GM19023 (cell line): Measurements from ENCODE around the gene IQGAP2.
"Not testable (repeated sequence)": the region's sequence is repeated elsewhere in the genome, so short reads cannot be mapped to it uniquely, and the experiment has no call there.

Experiments used
- ATAC-seq: cut with Tn5 transposase; IDR thresholded peaks from one replicate; pipeline ENCODE4 v1.9.1; 2021; ENCODE audit warnings: mild to moderate bottlenecking, moderate library complexity; ENCODE audit not compliant: unreplicated experiment

The IQGAP2 gene

DNA sequence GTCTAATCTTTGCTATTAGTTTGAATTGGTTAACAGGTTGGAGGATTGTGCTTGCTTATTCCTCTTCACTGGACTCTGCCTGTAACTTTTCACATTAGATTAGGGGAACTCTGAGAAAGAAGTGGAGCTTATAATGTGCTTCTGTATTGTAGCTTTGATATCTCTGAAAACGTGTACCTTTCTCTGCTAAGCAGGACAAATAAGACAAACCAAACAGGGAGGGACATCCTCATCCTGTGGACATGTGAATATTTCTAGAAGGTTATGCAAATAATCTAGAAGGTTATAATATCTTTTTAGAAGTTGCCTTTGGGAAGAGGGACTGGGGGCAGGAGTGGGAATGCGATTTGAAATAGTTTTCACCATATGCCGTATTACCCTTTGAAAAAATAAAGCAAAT lies 11.7 kb downstream of the IQGAP2 start:
- no peak for ATAC-seq

- ATAC-seq: no peak
Observed at GRCh38 chr5:76415855-76416254, 12.8 kb downstream of the IQGAP2 start.

- ATAC-seq: no peak
Observed at GRCh38 chr5:76419597-76420298, 16.7 kb downstream of the IQGAP2 start.

GRCh38 chr5:76422227-76422626 lies 19.1 kb downstream of the IQGAP2 start:
- ATAC-seq: no peak

DNA sequence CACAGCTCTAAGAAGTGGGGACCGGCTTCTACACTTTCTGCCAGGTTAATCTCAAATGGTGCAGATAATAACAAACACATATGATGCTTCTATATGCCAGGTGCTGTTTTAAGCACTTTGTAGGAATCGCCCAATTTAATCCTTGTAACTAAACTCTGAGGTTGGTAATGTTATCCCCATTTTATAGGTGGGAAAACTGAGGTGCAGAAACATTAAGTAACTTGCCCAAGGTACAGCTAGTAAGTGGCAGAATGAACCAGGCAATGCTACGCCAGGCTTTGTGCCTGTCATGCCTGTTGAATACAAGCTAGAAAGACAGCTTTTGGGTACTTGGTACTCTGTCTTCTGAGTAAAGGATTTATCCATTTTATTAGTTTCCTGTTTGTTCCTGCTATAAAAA lies 19.7 kb downstream of the IQGAP2 start:
- ATAC-seq: no peak

DNA sequence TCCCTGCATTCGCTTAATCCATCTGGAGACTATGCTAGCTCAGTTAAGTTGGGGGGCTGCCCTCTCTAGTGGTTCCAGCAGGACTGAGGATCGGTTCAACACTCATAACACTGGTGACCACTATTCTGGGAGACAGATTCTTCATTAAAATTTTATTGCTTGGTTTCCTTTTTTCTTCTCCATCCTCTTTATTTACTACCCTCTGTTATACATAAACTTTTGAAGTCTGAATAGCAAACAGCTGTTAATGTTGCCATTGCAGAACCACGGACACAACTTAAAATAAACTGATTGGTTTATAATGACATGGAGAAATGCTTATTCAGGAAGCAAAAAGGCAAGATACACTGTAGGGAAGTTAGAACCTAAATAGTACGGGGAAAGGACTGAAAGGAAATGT lies 22.1 kb downstream of the IQGAP2 start:
- ATAC-seq: no peak

GRCh38 chr5:76425928-76426804 lies 23.1 kb downstream of the IQGAP2 start:
- no peak for ATAC-seq

DNA sequence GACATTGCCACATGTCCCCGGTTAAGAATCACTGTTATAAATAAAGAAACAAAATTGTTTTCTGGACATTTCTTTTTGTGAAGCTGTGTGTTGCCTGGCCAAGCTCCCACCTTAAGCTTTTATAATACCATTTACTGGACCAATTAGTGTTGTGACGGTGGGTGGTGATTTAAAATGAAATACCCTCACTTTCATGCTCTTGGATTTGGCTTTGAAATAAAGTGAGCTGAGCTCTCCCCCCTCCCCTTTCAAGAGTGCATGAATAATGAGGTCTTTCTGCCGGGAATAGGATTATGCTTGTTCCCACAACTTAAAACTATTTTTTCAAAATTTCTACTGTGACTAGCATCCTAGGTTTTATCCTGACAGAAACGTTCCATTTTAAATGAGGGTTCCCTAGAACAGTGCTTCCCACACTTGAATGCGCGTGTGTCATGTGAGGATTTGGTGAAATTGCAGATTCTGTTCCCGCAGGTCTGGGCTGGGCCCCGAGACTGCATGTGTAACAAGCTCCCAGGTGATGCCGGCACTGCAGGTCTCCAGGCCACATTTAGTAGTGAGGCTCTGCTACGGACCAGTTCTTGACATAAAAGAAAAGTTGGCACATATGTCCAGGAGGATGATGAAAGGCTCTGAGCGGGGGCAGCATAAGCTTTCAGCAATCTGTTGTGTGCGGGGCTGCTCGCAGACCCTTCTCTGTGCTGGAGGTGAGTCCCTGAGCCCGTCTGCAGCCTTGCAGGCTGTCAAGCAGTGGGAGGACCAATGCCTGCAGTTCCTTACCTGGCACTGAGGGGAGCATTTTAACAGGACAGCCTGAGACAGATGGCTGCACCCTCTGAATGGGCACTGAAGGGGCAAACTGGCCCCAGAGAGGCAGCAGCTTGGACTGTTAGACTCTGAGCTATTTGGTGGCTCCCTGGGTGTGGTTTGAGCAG lies 24.4 kb downstream of the IQGAP2 start:
- no peak for ATAC-seq

- not testable (repeated sequence) for ATAC-seq
Observed at GRCh38 chr5:76428550-76428949, 25.5 kb downstream of the IQGAP2 start.

DNA sequence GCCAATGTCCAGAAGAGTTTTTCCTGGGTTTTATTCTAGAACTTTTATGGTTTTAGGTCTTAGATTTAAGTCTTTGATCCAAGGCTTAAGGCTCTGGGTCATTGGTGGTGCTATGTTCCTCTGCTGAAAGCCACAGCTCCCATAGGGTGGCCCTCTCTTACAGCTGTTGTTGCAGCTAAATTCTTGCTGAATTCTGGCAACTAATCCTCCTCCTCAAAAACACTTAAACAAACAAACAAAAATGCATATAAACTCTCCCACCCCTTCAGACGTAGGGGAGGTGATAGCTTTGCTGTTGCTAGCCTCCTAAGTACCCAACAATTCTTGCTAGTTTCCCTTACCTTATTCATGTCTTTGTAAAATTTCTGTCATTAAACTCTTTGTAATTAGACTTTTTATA lies 30.2 kb downstream of the IQGAP2 start:
- ATAC-seq: no peak

DNA sequence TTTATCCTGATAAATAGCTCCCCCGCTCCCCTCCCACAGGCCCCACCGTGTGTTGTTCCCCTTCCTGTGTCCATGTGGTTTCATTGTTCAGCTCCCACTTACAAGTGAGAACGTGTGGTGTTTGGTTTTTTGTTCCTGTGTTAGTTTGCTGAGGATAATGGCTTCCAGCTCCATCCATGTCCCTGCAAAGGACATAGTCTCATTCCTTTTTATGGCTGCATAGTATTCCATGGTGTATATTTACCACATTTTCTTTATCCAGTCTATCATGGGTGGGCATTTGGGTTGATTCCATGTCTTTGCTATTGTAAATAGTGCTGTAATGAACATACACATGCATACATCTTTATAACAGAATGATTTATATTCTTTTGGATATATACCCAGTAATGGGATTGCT lies 34.4 kb downstream of the IQGAP2 start:
- ATAC-seq: not testable (repeated sequence)

GRCh38 chr5:76438025-76438424 lies 34.9 kb downstream of the IQGAP2 start:
- ATAC-seq: no peak

DNA sequence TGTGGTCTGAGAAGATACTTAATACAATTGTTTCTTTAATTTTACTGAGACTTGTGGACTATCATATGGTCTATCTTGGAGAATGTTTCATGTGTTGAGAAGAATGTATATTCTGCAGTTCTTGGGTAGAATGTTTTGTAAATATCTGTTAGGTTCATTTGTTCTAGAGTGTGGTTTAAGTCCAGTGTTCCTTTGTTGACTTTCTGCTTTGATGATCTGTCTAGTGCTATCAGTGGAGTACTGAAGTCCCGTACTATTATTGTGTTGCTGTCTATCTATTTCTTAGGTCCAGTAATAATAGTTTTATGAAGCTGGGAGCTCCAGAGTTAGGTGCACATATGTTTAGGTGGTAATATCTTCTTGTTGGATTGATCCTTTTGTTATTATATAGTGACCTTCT lies 36.1 kb downstream of the IQGAP2 start:
- no peak for ATAC-seq

- no peak for ATAC-seq
Observed at GRCh38 chr5:76439929-76440328, 36.8 kb downstream of the IQGAP2 start.

DNA sequence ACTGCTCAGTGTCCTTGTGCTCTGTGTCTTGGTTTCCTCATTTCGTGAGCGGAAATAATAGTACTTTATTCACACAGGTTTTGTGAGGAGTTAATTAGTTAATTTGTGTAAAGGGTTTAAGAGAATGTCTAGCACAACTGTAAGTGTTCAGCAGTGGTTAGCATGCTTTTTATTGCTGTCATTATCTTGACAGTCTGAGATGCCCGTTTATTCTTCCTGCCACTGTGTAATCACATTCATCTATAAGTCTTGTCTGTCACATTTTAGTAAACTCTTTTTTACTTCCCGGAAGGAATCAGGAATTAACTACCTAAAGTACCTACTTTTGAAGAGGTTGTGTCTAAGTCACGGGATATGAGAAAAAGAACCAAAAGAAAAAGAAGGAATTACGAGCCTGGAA lies 38.0 kb downstream of the IQGAP2 start:
- ATAC-seq: no peak

DNA sequence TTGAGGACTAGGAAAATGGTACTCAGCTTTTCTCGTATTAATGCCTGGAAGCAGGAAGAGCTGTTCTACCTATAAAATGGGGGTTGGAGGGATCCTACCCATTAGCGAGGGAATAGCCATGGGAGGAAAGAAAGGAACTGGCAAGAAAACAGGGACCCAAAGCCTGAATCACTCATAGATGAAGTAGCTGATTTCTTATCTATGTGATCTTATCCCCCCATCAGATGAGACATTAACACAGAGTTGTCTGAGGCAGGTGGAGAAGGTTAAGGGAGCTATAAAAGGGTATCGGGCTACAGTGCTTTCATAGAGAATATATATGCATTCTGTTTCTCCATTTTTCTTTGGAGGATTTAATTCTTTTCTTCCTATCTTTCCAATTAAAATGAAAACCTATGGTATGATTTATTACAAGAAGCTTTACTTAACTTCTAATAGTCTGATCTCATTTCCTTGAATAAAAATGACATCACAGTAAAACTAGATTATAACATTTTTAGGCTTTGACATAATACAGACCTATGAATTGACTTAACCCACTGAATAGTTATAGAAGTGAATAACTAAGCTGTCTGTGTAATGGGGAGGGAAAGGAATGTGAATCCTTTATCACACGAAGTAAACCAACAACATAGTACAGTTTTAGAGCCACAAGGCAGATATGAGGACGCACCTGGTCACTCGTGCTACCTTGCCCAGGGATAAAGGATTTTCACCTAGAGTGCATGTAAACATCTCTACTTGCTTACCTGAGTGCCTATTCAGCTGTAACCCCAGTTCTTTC lies 39.0 kb downstream of the IQGAP2 start:
- no peak for ATAC-seq

DNA sequence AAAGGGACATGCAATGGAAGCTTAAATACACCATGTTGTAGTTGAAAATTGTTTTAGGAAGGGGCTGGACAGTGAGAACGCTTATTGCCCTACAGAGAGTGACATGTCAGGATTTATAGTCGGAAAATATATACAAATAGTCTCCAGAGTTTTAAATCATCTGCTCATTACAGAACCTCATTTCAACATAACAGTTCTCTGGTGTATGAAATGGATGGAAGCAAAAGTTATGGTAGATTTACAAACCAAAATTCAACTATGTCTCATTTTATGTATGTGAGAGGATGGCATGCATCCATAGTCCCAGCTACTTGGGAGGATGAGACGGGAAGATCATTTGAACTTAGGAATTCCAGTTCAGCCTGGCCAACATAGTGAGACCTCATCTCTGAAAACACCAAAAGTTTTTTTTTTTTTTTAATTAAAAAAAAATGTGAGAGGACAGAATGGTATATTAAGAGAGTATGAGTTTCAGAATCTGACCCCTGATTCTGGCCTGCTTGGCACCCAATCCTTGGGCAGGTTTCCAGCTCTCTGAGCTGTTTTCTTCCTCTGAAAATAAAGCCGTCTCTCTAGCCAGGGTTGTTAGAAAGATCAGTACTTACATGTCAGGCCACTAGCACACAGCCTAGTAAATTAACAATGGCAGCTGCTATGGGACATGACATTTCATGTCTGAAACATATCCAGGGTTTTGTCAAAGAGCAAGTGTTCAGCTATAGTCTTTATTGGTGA lies 40.1 kb downstream of the IQGAP2 start:
- ATAC-seq: no peak

GRCh38 chr5:76445063-76445462 lies 42.0 kb downstream of the IQGAP2 start:
- no peak for ATAC-seq

GRCh38 chr5:76445830-76446229 lies 42.7 kb downstream of the IQGAP2 start:
- ATAC-seq: no peak

DNA sequence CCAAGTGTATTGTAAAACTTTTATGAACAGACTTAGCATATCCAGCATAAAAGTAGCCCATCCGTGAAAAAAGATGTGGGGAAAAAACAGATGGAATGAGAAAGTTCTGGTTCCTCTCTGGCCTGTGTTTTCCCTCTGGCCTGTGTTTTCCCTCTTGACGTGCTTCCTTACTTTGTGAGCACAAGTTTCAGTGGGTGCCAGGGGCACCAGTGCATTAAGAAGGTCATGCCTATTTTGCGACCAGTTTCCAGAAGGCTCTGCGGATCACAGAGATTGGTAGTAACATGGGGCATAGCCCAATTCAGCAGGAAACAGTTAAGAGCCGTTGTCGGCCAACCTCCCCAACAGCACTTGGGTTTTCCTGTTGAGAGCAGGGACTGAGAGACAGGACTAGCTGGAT lies 43.7 kb downstream of the IQGAP2 start:
- no peak for ATAC-seq
